ENCODE results near the gene PPP6R2.

PPP6R2 gene

DNA sequence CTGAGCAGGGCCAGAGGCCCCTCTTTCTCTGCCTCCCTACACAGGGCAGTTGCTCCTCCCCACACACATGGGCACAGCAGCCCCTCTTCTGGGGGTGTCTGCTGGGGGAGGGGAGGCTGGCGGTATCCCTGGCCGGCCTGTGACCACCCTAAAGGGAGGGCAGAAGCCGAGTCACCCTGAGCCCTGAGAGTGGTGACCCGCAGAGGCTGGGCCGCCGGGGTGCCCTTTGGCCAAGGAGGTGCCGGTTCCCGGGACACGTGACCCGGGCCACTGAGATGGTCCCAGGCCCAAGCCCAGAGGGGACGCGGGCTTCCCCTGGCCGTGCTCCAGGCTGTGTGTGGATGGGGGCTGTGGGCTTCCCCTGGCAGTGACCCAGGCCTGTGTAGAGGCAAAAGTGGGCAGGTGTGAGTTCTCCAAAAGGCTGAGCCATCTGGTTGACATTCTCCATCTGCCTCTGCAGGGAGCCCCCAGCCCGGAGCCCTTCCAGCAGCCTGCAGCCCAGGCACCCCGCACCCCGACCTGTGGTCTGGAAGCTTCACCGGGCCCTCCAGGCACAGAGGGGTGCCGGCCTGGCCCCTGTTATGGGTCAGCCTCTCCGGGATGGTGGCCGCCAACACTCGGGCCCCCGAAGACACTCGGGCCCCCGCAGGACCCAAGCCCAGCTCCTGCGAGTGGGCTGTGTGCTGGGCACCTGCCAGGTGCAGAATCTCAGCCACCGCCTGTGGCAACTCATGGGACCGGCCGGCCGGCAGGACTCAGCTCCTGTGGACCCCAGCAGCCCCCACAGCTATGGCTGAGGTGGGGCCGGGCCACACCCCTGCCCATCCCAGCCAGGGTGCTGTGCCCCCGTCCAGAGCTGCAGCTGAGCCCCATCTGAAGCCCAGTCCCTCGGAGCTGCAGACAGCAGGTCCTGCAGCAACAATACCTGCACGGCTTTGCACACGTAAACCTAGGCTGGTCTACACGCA is 139.3 kb downstream of the PPP6R2 start:
- no peak for DNase-seq (ENCODE audit: low read depth in 4 of 4, low spot score in 1 of 4)

DNA sequence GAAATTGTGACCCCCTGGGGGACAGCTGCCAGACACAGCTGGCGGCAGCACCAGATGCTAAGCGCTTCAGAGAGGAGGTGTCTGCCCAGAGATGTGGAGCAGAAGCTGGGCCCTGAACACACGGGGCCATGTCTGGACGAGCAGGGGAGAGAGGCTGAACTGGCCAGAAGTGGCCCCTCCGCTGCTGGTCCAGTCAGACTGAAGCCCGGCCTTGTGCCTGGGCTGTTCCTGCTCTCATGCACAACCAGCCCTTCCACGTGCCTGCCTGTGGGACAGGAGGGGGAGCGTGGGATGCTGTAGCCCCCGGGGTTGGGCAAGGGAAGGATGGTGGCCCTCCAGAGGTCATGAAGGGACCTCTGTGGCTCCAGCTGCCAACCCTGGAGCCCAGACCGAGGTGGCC is 140.0 kb downstream of the PPP6R2 start:
- no peak for DNase-seq (ENCODE audit: low read depth in 4 of 4, low spot score in 1 of 4)

DNA sequence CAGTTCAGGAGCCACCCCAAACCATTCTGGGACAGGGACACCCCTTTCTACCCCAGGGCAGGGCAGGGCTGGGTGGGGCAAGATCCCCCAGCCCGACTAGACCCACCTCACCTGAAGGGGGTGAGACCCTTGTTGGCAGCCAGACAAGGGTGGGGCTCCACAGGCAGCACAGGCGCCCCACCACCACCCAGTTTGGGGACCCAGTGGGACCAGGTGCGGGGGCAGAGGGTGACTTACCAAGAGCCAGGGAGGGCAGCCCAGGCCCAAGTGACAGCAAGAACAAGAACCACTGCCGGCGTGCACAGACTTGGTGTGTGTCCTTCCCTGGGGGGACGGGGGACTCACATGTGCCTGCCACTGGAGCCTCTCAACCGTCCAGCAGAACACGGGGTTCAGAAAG is 140.4 kb downstream of the PPP6R2 start:
- DNase-seq (ENCODE audit: low read depth in 4 of 4, low spot score in 1 of 4), result no peak

DNA sequence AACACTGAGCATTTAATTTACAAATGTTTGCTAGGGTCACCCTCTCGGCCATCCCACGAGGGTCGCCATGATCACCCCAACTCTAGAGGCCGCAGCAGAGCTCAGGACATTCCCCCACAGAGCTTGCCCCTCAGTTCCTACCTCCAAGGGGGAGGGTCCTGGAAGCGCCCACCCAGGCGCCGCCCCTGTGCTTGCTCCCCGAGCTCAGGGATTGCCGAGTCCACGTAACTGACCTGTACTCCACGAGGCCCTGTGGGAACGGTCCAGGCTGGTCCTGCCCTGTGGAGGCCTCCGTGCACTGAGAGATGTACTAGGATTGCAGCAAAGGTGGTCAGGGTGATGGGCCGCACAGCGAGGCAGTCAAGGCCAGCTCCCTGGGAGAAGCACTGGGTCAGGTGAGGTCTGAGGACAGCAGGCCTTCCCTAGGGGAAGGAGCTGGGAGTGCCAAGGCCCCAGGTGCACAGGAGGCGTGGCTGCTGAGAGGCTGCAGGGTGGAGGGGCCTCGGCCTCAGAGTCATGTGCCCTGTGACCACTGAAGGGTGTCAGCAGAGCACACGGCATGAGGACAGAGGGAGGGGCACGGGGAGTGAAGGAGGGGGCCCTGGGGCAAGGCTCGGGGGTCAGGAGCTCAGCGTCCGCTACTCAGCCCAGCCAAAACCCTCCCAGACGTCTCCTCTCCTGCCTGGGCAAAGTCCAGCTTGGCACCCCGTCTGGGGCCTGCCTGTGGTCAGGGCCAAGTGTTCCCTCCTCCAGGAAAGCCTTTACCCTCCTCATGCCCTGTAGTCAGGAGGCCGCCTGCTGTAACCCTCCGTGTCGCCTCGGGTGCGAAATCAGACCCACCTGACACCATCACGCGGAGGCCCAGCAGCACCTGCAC is 141.1 kb downstream of the PPP6R2 start:
- no peak for DNase-seq (ENCODE audit: low read depth in 4 of 4, low spot score in 1 of 4)

DNA sequence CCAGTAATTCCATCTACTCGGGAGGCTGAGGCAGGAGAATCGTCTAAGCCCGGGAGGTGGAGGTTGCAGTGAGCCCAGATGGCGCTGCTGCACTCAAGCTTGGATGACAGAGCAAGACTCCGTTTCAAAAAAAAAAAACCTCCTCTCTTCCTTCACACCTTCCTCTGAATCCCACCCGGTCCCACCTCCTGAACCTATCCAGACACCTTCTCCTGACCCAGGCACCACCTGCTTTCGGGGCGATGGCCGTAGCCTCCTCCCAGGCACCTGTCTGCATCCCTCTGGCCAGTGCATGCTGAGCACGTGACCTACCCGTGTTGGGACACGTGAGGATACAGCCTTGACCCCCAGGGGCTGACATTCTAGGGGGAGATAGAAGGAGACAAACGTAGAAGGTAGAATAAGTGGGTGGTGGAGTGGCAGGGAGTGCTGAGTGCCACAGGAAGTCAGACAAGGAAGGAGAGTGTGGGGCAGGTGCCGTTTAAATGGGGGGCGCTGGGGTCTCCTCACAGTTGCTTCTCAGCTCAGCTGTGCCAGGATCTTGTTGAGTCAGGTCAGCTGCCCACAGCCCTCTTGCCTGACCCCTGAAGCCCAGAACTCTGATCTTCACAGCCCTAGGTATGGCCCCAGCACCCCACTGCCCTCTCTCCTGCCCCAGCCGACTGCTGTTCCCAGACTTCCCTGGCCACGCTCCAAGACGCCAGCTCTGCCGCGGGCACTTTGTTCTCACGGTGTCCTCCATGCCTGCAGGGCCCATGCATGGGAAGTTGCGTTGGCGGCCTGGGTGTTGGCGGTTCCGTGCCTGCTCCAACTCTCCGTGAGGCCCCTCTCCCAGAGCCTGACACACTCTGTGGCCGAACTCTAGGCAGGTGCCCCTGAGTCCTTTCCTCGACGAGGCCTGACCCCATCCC is 142.3 kb downstream of the PPP6R2 start:
- no peak for DNase-seq (ENCODE audit: low read depth in 4 of 4, low spot score in 1 of 4)

DNA sequence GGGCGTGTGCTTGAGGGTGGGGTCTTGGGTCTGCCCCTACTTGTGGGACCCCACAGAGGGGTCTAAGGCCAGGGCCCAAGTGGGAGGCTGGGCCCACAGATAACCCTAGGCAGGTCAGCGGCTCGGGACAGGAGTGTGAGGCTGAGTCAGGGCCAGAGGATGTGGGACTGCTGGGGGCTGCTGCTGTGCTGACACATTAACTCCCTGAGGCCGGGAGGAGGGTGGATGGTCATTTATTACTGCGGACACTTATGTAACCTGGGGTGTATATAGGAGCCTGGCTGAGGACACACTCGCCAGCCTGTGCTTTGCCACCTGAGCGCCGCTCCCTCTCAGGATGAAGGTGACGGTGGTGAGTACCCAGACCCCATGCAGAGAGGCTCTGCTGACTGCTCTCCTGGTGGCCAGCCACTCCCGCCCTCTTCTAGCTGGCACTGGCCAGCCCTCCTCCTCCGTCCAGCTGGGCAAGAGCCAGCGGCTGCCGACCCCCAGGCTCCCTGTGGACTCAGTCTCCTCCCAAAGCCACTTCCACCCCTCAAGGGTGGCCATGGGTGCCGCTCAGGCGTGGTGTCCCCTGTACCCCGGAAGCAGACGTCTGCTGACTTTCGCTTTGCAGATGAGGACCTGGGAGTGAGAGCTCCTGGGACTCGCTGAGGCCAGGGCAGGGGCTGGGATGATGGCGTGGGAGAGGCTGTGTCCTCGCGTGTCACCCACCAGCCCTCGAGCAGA is 143.6 kb downstream of the PPP6R2 start, which contains the start of gene MIOX:
MIOX (plus strand) TSS at position 299 of the 729 bp plus-strand sequence; CDS start at position 338, 39 bp downstream.
- no peak for DNase-seq (ENCODE audit: low read depth in 4 of 4, low spot score in 1 of 4)

DNA sequence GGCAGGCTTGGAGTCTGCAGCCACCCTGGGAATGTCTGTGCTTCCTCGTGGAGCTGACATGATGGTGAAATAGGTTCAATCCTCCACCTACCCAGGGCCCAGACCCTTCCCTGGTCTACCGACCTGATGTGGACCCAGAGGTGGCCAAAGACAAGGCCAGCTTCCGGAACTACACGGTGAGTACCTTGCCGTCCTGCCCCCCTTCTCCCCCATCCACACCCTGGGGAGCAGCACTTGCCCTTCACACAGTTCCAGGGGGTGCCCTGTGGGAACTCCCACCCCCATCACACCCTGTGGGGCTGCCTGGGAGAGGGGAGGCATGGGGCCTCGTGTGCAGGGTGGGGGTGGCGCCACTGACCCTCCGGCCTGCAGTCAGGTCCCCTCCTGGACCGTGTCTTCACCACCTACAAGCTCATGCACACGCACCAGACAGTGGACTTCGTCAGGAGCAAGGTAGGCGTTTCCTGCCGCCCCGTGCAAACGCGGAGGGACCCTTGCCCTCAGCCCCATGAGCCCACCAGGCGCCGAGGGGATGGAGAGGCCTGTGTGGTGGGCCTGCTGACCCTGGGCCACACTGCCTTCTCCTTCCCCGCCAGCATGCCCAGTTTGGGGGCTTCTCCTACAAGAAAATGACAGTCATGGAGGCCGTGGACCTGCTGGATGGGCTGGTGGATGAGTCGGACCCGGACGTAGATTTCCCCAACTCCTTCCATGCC is 144.3 kb downstream of the PPP6R2 start:
- DNase-seq (ENCODE audit: low read depth in 4 of 4, low spot score in 1 of 4), result no peak

DNA sequence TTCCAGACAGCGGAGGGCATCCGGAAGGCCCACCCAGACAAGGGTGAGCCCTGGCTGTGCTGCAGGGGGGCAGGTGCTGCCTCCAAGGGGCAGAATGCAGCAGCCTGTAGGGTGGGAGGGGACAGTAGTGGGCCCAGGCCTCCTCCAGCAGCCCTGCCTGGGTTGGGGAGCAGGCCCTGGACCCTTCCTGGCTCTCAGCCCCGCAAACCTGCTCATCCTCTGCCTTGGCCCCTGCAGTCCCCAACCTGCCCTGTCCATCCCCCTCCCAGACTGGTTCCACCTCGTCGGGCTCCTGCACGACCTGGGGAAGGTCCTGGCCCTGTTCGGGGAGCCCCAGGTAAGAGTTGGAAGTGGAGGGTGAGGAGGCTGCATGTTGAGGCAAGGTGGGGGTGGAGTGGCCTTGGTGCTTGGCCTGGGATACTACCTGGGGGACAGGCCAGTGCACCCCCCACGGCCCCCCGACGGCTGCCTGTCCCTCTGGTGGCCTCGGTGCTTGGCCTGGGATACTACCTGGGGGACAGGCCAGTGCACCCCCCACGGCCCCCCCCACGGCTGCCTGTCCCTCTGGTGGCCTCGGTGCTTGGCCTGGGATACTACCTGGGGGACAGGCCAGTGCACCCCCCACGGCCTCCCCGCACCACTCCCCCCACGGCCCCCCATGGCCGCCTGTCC is 145.0 kb downstream of the PPP6R2 start:
- DNase-seq (ENCODE audit: low read depth in 4 of 4, low spot score in 1 of 4), result no peak

DNA sequence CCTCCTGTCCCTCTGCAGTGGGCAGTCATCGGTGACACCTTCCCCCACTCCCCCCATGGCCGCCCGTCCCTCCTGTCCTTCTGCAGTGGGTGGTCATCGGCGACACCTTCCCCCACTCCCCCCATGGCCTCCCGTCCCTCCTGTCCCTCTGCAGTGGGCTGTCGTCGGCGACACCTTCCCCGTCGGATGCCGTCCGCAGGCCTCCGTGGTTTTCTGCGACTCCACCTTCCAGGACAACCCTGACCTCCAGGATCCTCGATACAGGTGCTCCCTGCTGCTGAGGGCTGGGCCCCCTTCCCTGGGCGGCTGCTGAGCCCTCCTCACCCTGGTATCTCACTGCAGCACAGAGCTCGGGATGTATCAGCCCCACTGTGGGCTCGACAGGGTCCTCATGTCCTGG is 145.8 kb downstream of the PPP6R2 start:
- DNase-seq (ENCODE audit: low read depth in 4 of 4, low spot score in 1 of 4), result no peak

DNA sequence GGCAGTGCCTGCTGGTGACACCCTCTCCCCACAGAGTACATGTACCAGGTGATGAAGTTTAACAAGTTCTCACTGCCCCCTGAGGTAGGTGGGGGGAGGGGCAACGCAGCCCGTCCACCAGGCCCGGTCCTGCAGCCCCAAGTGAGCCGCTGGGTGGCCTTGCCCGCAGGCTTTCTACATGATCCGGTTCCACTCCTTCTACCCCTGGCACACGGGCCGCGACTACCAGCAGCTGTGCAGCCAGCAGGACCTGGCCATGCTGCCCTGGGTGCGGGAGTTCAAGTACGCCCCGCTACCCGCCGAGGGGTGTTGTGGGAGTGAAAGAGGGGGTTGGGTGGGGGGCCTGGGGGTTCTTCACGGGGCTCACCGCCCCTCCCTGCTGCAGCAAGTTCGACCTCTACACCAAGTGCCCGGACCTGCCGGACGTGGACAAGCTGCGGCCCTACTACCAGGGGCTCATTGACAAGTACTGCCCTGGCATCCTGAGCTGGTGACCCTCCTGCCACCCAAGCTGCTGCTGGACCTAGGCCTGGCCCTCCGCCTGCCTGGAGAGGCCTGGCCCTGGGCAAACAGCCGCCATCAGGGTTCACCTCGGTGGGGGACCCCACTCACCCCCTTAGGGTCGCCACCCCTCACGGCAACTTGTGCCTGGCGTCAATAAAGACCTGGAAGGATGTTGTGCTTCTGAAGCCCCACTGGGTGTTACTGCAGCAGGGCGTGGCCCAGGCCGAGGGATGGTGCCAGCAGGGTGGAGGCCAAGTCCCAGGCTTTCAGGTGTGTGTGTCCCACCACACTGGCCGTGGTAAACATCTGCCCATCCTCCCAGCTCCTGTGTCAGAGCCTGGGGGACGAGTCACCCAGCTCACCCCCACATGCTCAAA is 146.5 kb downstream of the PPP6R2 start:
- DNase-seq (ENCODE audit: low read depth in 4 of 4, low spot score in 1 of 4), result no peak

DNA sequence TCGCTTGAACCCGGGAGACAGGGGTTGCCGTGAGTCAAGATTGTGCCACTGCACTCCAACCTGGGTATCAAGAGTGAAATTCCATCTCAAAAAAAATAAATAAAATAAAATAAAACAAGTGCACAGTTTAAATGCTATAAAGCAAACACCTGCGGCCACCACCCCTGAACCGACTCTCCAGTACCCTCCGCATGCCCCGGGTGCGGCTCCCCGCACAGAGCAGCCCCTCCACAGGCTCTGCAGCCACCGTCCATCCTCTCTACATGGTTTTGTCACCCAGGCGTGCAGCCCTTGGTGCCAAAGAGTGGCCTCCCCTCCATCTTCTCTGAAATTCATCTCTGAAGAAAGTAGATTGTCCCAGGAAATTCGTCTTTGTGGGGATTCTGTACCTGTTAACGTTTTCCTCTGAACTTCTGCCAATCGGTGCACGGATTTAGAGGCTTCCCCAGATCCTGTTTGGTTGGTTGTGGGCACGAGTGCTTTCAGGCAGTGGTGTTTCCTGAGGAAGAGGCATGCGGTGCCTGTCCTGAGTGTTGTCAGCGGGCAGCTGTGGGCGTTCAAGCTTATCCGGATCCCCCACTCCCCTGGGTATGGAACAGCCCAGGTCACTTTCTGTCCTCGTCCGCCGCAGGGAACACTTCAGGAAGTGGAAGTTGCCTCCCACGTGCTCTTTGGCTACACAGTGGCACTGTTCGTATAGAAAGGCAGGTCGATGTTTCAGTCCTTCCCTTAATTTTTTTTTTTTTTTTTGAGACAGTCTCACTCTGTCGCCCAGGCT is 147.6 kb downstream of the PPP6R2 start:
- DNase-seq (ENCODE audit: low read depth in 4 of 4, low spot score in 1 of 4), result no peak

Data from stimulated activated CD4-positive, alpha-beta T cell treated with anti-CD3 and anti-CD28 coated beads, Interleukin-1b, Interleukin-23, amount 100 ng/mL, for 24 hours (primary cell).